GM10266 (cell line): ENCODE measurements around the gene NAP1L2.
"Not testable (repeated sequence)": the region's sequence is repeated elsewhere in the genome, so short reads cannot be mapped to it uniquely, and the experiment has no call there.

ENCODE experiments used
- DNase-seq: peaks from one replicate; pipeline ENCODE4 v3.0.0; 2012; ENCODE audit errors: extremely low spot score
- CTCF ChIP-seq: IDR thresholded peaks from 2 replicates; pipeline ENCODE4 v1.5.1; 2012; ENCODE audit warnings: mild to moderate bottlenecking, low read depth; ENCODE audit not compliant: control insufficient read depth, insufficient read depth; ENCODE audit errors: missing control alignments

The NAP1L2 gene

GRCh38 chrX:73182502-73183114 is 32.0 kb downstream of the NAP1L2 start:
- DNase-seq: no peak

GRCh38 chrX:73168945-73169344 is 45.7 kb downstream of the NAP1L2 start:
- DNase-seq: not testable (repeated sequence)

More at GRCh38 chrX:73182502-73183114, 32.0 kb downstream of the NAP1L2 start:
- no peak for TF ChIP-seq CTCF
